A549 (cell line): ENCODE data around the gene PTPRN2. TPM values are rescaled to one million over a fixed set of nuclear protein-coding genes. Genes with fewer than 3 reads are reported as not detected.

Experiments used
- ATAC-seq, 2 experiments: fragments of 200-7000 bp in 1 of 2; fragments of >200 bp in 1 of 2; cut with Nextera tagmentation in 1 of 2; cut with Tn5 transposase in 1 of 2; 3 replicates each; pipeline versions ENCODE4 v1.8.0 to v1.9.1; 2018 to 2020; ENCODE audit warnings: mild to moderate bottlenecking in 1 of 2, moderate library complexity in 1 of 2
- CTCF ChIA-PET: fragments of 300-600 bp; sonication (Branson Sonifier 250); formaldehyde crosslinking; extraction: SDS; loops from one replicate; lab custom pipeline; 2021; ENCODE audit warnings: antibody characterized with exemption, inconsistent platforms; lab: Yijun Ruan, JAX
- POLR2A ChIA-PET: fragments of 350-600 bp; formaldehyde crosslinking; extraction: SDS; loops from one replicate; lab custom pipeline; 2021; ENCODE audit warnings: antibody characterized with exemption, inconsistent platforms; lab: Yijun Ruan, JAX
- DNase-seq, 2 experiments: peaks; one replicate each; pipeline versions ENCODE4 v3.0.0 to v3.0.0-alpha.2; 2011 to 2016; ENCODE audit warnings: low read depth in 1 of 2, low spot score in 1 of 2
- FAIRE-seq: peaks from 2 replicates; lab custom pipeline; 2011; peaks lifted over from hg19 to GRCh38; lab: Jason Lieb, UNC
- H3K27ac ChIP-seq, 2 experiments: fragments of >200 bp; sonication (Bioruptor Twin); formaldehyde crosslinking; 3 replicates each; pipeline ENCODE4 v1.5.1; 2016 to 2017
- H3K4me1 ChIP-seq: fragments of >200 bp; sonication (Bioruptor Twin); formaldehyde crosslinking; 3 replicates; pipeline ENCODE4 v1.6.1; 2016
- H3K4me2 ChIP-seq: fragments of >200 bp; sonication (Bioruptor Twin); formaldehyde crosslinking; 3 replicates; pipeline ENCODE4 v1.6.1; 2016
- H3K4me3 ChIP-seq: fragments of >200 bp; sonication (Bioruptor Twin); formaldehyde crosslinking; 3 replicates; pipeline ENCODE4 v1.5.1; 2016
- H3K9me3 ChIP-seq: fragments of >200 bp; sonication (Bioruptor Twin); formaldehyde crosslinking; 3 replicates; pipeline ENCODE4 v1.6.1; 2016
- ATOH8 ChIP-seq: fragments of 250-450 bp; sonication (Bioruptor Pico); IDR thresholded peaks from 2 replicates; pipeline ENCODE4 v1.5.0; 2020; ENCODE audit warnings: low read depth, mild to moderate bottlenecking, moderate library complexity
- BCL3 ChIP-seq: fragments of >200 bp; sonication (Bioruptor Twin); formaldehyde crosslinking; IDR thresholded peaks from 3 replicates; pipeline ENCODE4 v1.6.1; 2016
- CHD4 ChIP-seq: fragments of 200-600 bp; sonication (generic); IDR thresholded peaks from 2 replicates; pipeline ENCODE4 v1.6.1; 2016; ENCODE audit warnings: antibody characterized with exemption, mild to moderate bottlenecking, borderline replicate concordance
- EP300 ChIP-seq, 2 experiments: fragments of >200 bp; sonication (Bioruptor Twin); formaldehyde crosslinking; IDR thresholded peaks; 2 replicates in 1 of 2; 3 replicates in 1 of 2; pipeline ENCODE4 v1.6.1; 2016 to 2017
- FOXS1 ChIP-seq: fragments of 250-450 bp; sonication (Bioruptor Pico); IDR thresholded peaks from 2 replicates; pipeline ENCODE4 v1.5.0; 2020; ENCODE audit warnings: mild to moderate bottlenecking, moderate library complexity
- HDAC2 ChIP-seq: fragments of 200-600 bp; sonication (generic); IDR thresholded peaks from 2 replicates; pipeline ENCODE4 v1.6.1; 2016
- HEYL ChIP-seq: fragments of 250-450 bp; sonication (Bioruptor Pico); IDR thresholded peaks from 2 replicates; pipeline ENCODE4 v1.8.0; 2021; ENCODE audit warnings: mild to moderate bottlenecking, moderate library complexity
- HOXB13 ChIP-seq: fragments of 250-450 bp; sonication (Bioruptor Pico); IDR thresholded peaks from 2 replicates; pipeline ENCODE4 v1.5.0; 2020; ENCODE audit warnings: low read depth, mild to moderate bottlenecking, moderate library complexity
- HOXB5 ChIP-seq: fragments of 250-450 bp; sonication (Bioruptor Pico); IDR thresholded peaks from 2 replicates; pipeline ENCODE4 v1.5.0; 2020; ENCODE audit warnings: mild to moderate bottlenecking, moderate library complexity
- JUNB ChIP-seq: fragments of >200 bp; sonication (Bioruptor Twin); formaldehyde crosslinking; IDR thresholded peaks from 2 replicates; pipeline ENCODE4 v1.6.1; 2016
- PHF8 ChIP-seq: fragments of 200-600 bp; sonication (generic); IDR thresholded peaks from 2 replicates; pipeline ENCODE4 v1.6.1; 2016; ENCODE audit warnings: low read depth, mild to moderate bottlenecking, antibody characterized with exemption, moderate library complexity, borderline replicate concordance
- POLR2A ChIP-seq: IDR thresholded peaks from 2 replicates; pipeline ENCODE4 v1.6.1; 2012; ENCODE audit warnings: mild to moderate bottlenecking, low read length
- RCOR1 ChIP-seq: fragments of 150-350 bp; IDR thresholded peaks from 2 replicates; pipeline ENCODE4 v1.6.1; 2014; ENCODE audit warnings: antibody characterized with exemption, low read length, low read depth
- RNF2 ChIP-seq: fragments of 200-600 bp; sonication (generic); IDR thresholded peaks from 2 replicates; pipeline ENCODE4 v1.6.1; 2016; ENCODE audit warnings: low read depth, mild to moderate bottlenecking, antibody characterized with exemption, moderate library complexity, borderline replicate concordance
- SREBF2 ChIP-seq: fragments of 450-650 bp; IDR thresholded peaks from 2 replicates; pipeline ENCODE4 v1.6.1; 2014; ENCODE audit warnings: mild to moderate bottlenecking, moderate library complexity
- TFCP2L1 ChIP-seq: fragments of 250-450 bp; sonication (Bioruptor Pico); IDR thresholded peaks from 2 replicates; pipeline ENCODE4 v1.5.0; 2021; ENCODE audit warnings: mild to moderate bottlenecking
- ZFP36 ChIP-seq: fragments of 450-650 bp; IDR thresholded peaks from 2 replicates; pipeline ENCODE4 v1.6.1; 2014; ENCODE audit warnings: borderline replicate concordance; ENCODE audit not compliant: partially characterized antibody
- ZNF302 ChIP-seq: fragments of 250-450 bp; sonication (Bioruptor Pico); IDR thresholded peaks from 2 replicates; pipeline ENCODE4 v1.9.0; 2021; ENCODE audit warnings: inconsistent platforms, mild to moderate bottlenecking, moderate library complexity
- WGBS: methylation state at CpG from one replicate; pipeline ENCODE4 v1.1.6; 2017; ENCODE audit errors: missing lambda C conversion rate; 5-methylcytosine and 5-hydroxymethylcytosine counted together
- polyA plus RNA-seq, 4 experiments: library from polyadenylated mRNA; depleted of rRNA in 3 of 4; stranded (reverse); fragments of >200 nt; fragmentation: RNase III in 1 of 4; extraction: RNeasy Plus Mini Kit Qiagen cat#74134 plus additional on column Dnase treatment in 1 of 4; gene quantifications; 2 replicates in 3 of 4; 3 replicates in 1 of 4; pipeline ENCODE4 v1.2.3, GENCODE V29; 2011 to 2017

Gene PTPRN2
- polyA plus RNA-seq, 2 of the 4 experiments (the other 2 are of a cell fraction) = 0.41 to 1.2 TPM

- no peaks in the 10 kb centered on the region for H3K4me1 ChIP-seq
- ATAC-seq (no peak), FAIRE-seq (no peak), DNase-seq (no peak)
- no peak overlapping the region for H3K27ac ChIP-seq
- H3K4me3 ChIP-seq = no peak overlapping the region
- H3K9me3 ChIP-seq = no peaks in the 10 kb centered on the region
- H3K4me2 ChIP-seq = no peak overlapping the region
- ChIA-PET CTCF (interaction anchor here (1.0 kb wide), 1 partner anchor 143 kb away, joined by 3 read pairs; no protein-coding TSS in a partner anchor), POLR2A (no interaction called here)
- 74% methylated on average over 16 of the region's 17 CpGs for whole genome bisulfite sequencing
- TF ChIP-seq EP300 (IDR thresholded peaks at IDR 0.05) (no peak), ZNF302 (CRISPR knock-in tag) (no peak)
These were observed 761.1 kb downstream of the PTPRN2 start for GRCh38 chr7:157826566-157826965.

- ATAC-seq (no peak), DNase-seq (no peak), FAIRE-seq (no peak)
- TF ChIP-seq RCOR1 = no peak
- Histone ChIP-seq H3K4me1 (no peaks in the 10 kb centered on the region), H3K4me2 (no peak overlapping the region), H3K4me3 (no peak overlapping the region), H3K27ac (no peak overlapping the region), H3K9me3 (no peaks in the 10 kb centered on the region)
- CTCF ChIA-PET = no interaction called here
- 14% methylated on average over 6 of the region's 6 CpGs for WGBS
- POLR2A ChIA-PET = no interaction called here
These were observed 762.3 kb downstream of the PTPRN2 start for GRCh38 chr7:157825325-157825724.

GRCh38 chr7:157824819-157825121 is 762.9 kb downstream of the PTPRN2 start:
- H3K4me2 ChIP-seq = no peak overlapping the region
- no peak for ATAC-seq
- no peak for TF ChIP-seq ATOH8 (CRISPR knock-in tag)
- TF ChIP-seq, all 56 proteins: peak for 0
- H3K4me1 ChIP-seq = no peaks in the 10 kb centered on the region
- no peak overlapping the region for H3K27ac ChIP-seq
- H3K4me3 ChIP-seq = no peak overlapping the region
- no peak for FAIRE-seq
- no peak for DNase-seq
- WGBS = 27% methylated on average over 3 of the region's 8 CpGs
- ChIA-PET CTCF (no interaction called here), POLR2A (no interaction called here)
- no peaks in the 10 kb centered on the region for H3K9me3 ChIP-seq

GRCh38 chr7:157824011-157824818 is 763.4 kb downstream of the PTPRN2 start:
- WGBS = 21% methylated on average over 10 of the region's 18 CpGs
- no peaks in the 10 kb centered on the region for H3K9me3 ChIP-seq
- H3K4me3 ChIP-seq = no peak overlapping the region
- CTCF ChIA-PET = no interaction called here
- H3K4me2 ChIP-seq = no peak overlapping the region
- H3K4me1 ChIP-seq = no peaks in the 10 kb centered on the region
- DNase-seq = no peak
- POLR2A ChIA-PET = no interaction called here
- no peak for ATAC-seq
- no peak for FAIRE-seq
- TF ChIP-seq ZFP36 (no peak), HOXB5 (CRISPR knock-in tag) (no peak), HOXB13 (no peak), ATOH8 (CRISPR knock-in tag) (no peak), HEYL (CRISPR knock-in tag) (no peak), RNF2 (no peak), CHD4 (no peak), PHF8 (no peak), TFCP2L1 (CRISPR knock-in tag) (no peak), POLR2A (no peak), JUNB (no peak), SREBF2 (no peak), FOXS1 (CRISPR knock-in tag) (no peak)
- no peak overlapping the region for H3K27ac ChIP-seq

GRCh38 chr7:157822688-157823031 is 765.0 kb downstream of the PTPRN2 start:
- DNase-seq (no peak), FAIRE-seq (no peak)
- Histone ChIP-seq H3K4me2 (no peak overlapping the region), H3K27ac (no peak overlapping the region), H3K4me3 (no peak overlapping the region), H3K9me3 (no peaks in the 10 kb centered on the region)
- CTCF ChIA-PET = no interaction called here
- TF ChIP-seq FOXS1 (CRISPR knock-in tag) = no peak
- no peak for TF ChIP-seq HDAC2
- TF ChIP-seq POLR2A = no peak
- no peak for TF ChIP-seq BCL3
- TF ChIP-seq, all 56 proteins: peak for 0
- WGBS = 3% methylated on average over 1 of the region's 1 CpG
- POLR2A ChIA-PET = no interaction called here
- no peak for ATAC-seq
- no peaks in the 10 kb centered on the region for H3K4me1 ChIP-seq
